Middle frontal gyrus (tissue), 1 donor: ENCODE results near the gene THSD4.
A peak's percentile ranks its signal among the peaks of the same experiment; 100 is the strongest.

Experiments used
- DNase-seq: peaks from one replicate; pipeline ENCODE4 v3.0.0-alpha.2; 2015; ENCODE audit warnings: low spot score; ENCODE audit errors: extremely low spot score

THSD4 gene

DNA sequence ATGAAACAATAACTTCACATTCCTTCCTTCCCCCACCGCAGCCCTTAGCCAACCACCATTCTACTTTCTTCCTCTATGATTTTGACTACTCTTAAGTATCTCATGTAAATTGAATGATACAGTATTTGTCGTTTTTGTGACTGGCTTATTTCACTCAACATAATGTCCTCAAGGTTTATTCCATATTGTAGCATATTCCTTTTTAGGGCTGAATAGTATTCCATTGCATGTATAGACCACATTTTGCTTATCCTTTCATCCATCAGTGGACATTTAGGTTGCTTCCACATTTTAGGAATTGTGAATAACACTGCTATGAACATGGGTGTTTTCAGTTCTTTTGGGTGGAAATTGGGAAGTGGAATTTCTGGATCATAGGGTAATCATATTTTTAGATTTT lies 106.1 kb downstream of the THSD4 start:
- DNase-seq, result no peak

DNA sequence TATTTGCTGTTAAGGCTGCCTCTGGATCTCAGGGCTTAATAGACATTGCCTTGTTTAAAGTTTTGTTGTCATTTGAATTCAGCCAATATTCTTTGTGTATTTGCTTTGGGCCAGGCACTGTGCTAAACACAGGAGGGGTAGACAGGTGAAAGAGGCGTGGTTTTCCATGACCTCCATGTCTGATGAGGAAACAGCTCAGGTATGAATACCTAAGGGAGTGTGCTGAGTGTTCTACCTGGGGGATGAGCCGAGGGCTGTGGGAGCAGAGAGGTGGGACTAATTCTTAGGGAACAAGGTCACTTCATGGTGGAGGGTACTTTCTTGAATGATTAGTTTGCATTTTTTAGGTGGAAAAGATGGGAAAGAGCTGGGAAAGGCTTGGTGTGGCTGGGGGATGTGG lies 108.2 kb downstream of the THSD4 start:
- no peak for DNase-seq

DNA sequence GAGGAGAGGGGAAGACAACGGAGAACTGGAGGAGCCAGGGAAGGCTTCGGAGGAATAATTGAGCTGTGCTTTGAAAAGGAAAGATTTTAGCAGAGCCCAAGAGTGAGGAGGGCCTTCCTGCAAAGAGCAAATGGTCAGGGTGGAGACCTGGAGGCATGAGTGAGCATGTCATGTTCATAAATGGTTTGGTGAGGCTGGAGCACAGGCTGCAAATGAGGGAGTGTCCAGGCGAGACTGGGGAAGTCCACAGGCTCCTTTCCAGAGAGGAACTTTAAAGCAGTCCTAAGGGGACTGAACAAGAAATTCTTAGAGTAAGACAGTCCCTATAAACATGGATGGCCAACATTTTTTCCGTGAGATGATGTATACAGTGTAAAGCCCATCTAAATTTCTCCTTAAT lies 108.8 kb downstream of the THSD4 start:
- DNase-seq, result no peak

DNA sequence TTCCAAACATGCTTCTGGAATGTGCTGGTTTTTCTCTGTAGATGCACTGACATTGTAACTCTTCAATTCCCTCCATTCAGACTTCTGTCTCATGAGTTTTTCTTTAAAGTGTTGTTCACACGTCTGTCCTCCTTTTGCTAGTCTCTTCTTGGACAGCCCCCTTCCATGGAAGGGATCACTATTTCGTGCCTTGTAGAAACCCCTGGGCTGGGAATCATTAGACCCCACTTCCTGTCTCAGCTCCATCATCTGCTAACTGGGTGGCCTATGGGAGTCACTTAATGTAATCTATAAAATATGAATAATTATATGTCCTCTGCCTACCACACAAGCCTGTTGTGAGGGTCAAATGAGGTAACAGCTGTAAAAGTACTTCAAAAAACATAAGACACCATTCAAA lies 110.6 kb downstream of the THSD4 start:
- DNase-seq, result no peak

DNA sequence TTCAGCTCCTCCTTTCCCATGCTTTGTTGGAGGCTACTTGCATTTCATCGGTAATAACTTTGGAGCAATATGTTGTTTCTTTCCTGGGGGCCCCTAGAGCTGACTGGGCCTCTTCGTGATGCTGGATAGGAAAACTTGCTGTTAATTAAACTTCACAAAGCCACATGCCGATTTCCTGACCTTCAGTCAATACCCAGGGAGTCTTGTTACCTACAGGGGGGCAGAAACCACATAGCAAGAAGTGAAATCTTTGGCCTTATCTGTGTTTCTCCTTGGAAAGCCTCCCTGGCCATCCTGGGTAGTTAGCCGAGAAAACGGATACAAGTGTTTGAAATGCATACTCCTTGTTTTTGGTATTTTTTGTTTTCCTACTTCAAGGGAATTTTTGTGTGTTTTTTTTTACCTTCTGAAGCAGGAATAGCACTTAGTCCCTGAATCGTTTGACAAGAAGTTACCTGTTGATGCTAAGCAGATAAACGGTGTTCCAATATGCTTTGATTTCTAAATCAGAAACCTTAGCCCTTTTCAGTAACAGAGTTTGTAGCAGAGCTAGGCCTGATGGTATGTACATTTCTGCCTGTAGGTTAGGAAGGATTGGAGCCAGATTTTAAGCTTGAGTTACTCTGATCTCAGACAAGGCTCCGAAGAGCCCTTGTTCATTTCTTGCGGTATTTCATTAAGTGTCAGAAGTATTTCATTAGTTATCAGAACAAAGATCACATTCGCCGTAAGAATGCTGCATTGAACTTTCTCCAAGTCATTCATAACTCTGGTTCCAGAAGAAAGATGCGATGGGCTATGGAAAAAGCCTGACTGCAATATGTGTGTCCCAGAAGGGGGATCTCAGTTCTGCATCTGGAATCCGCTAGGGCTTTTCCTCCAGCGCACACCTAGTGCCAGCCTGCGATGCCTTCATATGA lies 111.5 kb downstream of the THSD4 start:
- no peak for DNase-seq

DNA sequence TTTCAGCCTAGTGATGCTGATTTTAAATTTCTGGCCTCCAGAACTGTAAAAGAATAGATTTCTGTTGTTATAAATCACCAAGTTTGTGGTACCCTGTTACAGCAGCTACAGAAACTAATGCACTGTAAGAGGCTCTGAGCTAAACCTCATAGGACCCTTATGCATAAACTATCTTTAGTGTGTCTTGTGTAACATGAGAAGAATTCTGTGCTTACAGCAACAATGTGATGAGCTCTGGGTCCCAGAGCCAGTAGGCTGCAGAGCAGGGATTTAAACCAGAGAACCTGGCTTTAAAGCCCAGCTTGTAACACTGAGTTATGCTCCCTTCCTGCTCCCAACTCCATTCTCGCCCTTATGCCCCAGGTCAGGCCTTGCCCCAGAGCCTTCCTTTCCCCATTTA lies 113.1 kb downstream of the THSD4 start:
- DNase-seq, result no peak

DNA sequence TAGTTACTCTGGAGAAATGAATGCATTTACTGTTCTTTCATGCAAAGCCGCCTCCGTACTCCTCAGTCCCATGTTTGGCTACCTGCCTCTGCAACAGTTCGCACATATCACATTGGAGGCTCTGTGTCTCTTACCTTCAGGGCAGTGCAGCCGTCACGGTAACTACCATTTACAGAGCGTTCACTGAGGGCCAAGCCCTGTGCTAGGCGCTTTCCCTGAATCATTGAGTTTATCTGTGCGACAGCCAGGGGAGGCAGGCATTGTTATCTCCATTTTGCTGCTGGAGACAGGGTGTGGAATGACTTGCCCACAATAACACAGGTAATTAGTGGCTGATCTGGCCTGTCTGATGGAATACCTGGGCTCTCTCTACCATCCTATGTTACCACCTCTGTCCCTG lies 115.0 kb downstream of the THSD4 start:
- no peak for DNase-seq

DNA sequence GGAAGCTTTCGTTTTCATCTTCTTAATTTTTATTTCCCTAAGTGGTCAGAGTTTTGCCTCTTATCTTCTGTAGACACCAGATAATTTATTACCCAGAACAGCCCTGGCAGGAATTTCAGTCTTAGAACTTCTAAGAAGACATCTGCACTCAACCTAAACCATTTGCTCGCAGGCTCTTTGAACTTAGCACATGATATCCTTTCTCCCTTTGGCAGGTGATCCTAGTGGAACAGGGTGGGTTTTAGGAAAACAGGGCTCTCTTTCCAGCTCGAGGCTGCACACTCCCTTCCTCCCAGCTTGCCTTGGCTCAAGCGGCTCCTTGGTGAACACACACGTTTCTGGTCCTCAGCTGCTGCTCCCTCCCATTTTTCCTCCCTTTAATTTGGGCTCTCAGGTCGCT lies 116.5 kb downstream of the THSD4 start:
- DNase-seq, result no peak

DNA sequence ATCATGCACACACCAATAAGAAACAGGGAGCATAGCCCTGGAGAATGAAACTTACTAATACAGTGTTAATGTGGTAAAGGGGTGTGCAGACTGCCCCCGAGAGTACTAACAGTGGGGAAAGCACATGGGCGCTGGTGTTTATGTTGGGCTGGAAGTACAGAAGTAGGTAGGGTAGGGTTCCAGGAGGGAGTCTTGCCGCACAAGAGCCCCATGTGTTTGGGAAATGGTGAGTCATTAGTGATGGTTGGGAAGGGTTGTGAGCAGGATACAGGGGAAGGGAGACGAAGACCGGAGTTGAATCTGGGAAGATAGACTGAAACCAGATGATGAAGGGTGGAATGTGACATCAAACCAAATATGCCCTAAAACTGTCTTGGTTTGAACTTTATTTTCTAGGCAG lies 117.1 kb downstream of the THSD4 start:
- no peak for DNase-seq

DNA sequence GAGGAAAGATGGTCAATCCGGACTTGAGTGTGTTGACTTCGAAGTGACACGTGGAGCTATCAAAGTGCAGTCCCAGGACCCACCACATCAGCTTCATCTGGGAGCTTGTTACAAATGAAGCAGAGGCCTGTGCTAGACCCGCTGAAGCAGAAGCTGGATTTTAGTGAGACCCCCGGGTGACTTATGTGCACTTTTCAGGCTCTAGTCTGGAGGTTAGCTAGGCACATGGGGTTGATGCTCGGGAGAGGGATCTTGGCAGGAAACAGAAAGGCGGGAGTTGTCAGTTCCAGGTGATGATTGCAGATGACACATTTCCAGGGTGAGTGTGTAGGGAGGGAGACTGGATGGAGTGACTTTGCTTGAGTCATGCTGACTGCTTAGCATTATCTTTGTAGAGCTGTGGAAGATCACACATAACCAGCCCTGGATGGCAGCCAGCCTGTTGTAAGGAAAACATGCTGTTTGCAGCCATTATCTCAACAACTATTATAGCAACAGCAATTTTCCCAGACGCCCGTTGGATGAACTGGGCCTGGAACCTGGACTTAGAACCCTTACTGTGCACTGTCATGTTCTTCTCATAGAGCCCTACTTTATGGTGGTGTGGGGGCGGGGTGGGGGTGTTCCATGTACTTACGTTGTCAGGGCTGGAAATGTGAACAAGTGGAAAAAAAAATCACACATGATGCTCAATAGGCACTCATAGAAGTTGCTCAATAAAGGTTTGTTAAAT lies 122.4 kb downstream of the THSD4 start:
- peak; percentile 5 for DNase-seq

DNA sequence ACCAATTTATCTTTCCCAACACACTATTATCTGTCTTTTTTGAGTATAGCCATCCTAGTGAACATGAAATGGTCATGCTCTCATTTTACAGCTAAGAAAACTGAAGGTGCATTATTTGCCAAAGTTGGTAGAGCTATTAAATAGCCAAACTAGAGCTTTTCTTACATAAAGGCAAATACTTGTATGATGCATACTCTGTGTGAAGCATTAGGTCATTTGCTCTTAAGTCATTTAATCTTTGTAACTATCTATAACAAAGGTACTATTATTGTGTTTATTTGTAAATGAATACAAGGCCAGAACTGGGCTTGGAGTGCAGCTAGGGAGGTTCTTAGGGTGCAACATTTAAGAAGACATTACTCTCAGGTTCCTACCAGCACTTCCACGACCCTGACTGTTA lies 123.7 kb downstream of the THSD4 start:
- DNase-seq, result no peak

DNA sequence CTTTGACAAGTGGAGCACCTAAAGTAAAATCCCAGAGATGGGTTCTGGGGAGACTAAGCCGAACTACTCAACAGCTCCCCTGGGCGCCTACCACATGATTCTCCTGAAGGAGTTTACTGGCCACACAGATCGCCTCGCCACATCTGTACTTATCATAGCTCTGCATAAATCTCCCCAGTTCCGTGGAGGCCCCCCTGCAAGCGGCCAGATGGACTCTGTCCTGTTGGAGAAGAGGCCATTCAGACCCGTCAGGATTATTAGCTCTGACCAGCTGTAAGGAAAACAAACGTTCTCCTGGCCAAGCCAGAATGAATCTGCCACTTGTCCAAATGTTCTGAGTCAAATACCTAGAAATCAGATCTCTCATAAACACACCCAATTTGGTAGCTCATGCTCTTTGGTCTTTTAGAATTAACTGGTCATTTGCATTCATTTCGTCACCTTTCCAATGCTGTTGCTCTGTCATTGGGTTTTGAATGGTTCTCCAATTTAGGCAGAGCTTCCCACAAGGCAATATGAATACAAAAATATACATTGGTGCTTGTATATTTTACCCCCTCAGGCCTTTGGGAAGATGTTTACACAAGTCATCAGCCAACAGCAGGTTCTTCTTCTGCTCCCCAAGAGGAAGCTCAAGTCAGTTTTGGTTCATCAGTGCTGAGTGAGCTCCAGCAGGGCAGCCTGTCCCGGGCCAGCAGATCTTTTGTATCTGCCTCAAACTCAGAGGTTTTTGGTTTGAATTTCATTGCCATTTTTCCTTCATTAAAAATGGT lies 124.5 kb downstream of the THSD4 start:
- DNase-seq, result no peak

DNA sequence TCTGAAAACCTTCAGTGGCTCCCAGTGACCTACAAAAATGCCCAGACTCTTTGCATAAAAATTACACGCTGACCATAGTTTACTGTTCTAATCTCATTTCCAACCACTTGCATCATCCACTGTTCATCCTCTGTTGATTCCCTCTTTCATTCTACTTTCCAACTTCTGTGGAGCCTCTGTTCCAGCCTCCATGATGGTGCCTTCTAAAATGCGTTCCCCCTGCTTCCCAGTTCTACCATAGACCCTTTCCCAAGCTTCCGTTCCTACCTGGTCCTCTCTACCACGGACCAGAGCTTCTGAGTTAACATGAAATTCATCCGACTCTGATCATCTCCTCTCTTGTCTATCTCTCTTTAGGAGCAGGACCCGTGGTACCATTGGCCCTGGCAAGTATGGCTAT lies 127.0 kb downstream of the THSD4 start:
- no peak for DNase-seq

DNA sequence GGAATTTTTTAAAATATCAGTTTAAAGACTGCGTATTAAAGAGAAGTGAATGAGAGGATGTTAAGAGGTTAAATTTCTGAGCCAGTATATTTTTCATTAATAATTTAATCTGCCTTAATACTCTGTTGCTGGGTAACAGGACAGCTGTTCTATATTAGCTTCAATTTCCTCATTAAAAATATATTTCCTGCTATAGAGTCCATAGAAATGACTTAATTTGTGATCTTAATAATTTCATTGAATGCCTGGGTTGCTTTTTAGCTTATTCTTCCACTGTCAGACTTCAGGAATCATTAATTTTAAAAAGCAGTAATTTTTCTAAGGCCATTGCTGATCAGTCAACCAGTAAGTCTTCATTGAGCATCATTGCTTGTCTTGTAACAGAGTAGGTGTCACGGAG lies 129.0 kb downstream of the THSD4 start:
- no peak for DNase-seq

DNA sequence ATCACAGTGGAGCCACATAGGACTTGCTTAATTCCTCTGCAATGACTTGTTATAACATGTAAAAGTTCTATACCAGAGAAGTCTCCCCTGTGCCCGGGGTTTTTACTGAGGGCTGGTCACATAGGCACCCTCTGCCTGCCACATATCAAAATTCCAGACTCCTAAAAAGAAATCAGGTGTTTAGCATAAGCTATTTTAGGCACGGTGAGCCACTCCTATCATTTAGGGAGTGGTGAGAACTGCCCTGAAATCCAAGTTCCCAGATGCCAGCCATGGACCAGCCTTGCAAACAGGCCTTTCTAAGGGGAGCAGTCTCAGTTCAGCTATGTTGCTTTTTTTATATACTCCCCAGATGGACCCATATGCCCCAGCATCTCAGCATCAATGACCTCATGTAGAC lies 130.3 kb downstream of the THSD4 start:
- no peak for DNase-seq

DNA sequence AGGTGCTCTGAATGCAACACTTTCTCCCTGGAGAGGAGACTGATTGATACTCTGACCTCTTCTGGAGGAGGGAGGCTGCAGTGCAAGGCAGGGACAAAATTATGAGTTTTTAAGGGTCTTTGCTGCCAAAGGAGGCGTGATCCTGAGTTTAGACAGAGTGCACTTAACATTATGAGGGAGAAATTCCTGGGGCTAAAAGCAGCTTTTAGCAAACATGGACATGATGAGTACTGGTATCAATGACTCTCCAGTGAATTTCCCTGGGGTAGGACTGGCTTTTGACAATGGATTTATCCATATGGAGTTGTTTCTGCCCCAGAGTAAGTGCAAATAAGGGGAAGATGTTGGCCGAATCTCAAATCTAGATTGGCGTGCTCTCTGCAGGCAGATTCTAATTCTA lies 133.1 kb downstream of the THSD4 start:
- DNase-seq, result no peak

DNA sequence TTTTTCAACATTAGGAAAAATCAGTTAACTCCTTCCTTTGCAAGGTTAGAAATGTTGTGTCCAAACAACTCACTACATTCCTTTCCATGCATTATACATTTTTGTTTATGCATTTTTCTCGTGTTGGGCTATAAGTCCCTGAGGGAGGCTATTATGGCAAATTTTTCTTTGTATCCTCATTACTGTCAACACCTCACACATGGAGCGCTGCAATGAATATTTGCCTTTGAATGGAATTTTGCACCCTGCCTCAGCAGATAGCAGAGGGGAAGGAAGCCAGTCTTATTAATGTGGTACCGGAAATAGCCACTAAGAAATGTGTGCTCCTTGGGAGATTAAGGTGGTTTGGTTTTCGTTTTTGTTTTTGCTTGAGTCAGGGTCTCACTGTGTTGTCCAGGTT lies 134.7 kb downstream of the THSD4 start:
- DNase-seq, result no peak

DNA sequence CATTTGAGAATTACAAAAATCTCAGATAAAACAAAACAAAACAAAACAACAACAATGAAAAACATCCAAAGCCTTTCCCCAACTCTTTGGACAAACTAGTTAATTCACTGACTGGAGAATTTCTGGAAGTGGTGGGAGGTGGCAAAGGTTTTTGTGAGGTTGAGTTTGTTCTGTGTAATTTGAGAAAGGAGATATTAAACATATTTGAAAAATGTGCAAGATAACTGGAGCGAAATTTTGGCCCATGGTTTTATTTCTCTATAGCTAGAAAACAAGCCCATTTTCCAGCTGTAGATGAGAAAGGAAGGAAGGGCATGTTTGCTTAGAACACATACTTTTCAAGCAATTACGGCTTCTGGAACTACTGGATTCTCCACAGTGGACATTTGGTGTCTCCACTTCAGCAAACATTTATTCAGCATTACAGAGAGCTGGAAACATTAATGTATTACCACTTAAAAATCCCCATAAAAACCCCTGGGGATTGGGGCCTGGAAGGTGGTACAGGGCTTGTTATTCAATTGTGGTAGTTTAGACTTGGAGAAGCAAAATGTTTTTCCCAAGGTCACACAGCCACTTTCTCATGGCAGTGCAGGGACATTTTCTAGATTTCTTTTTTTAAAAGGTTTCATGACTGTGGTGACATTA lies 135.8 kb downstream of the THSD4 start:
- DNase-seq, result no peak

DNA sequence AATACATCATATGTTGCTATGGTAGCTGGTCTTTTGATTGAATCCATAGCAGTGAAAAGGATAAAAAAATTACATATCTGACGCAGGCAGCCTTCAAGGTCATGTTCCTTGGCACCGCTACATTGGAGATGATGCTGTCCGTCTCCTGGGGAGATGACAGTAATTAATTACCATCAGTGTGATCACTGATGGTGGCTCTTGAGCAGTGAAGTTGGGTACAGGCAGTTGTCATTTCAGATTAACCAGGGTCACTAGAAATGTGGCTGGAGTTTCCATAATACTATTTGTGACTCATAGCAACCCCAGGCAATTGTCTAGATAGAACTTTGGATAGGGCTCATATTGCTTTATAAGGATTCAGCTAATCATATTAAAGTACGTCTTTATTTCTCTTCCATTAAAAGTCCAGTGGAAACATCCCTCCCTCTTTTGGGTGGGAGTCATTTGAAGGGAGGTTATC lies 136.3 kb downstream of the THSD4 start:
- DNase-seq, result no peak

DNA sequence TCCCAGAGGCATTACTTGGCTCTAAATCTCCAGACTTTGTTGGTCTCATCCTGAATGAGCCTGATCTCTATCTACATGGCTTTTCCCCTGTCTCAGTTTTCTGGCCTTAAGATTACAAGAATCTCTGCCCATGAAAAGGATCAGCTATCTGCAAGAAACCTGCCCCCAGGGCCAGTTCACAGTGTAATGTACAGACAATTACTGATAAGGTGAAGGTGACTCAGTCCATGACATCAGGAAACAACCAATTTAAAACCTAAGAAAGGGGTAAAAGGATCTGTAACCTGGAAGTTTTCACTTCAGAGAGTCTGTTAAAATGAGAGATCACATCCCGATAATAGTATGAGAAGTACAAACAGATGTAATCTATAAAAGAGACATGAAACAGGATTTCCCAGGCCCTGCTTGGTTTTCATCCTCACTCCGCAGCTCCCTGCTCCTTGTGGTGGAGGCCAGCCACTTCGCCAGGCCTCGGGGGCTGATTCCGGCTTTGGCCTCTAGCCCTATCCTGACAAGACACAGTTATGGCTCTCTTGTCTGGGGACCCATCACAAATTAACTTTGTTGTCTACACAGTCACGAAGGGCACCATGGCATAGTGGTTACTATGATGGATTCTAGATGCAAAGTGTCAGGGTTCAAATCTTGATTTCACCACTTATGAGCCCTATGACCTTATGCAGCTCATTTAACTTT lies 136.9 kb downstream of the THSD4 start:
- no peak for DNase-seq

DNA sequence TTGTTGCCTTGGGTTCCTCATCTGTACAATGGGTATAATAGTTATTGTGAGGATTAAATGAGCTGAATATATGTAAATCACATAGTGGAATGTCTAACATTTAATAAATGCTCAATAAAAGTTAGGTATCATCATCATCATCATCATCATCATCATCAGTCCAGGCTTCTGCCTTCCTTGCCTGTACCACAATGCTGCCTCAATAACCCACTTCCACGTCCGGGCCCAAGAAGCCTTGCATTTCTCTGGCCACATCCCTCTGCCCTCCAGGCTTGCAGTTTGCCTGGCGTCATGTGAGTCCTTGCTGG lies 137.4 kb downstream of the THSD4 start:
- no peak for DNase-seq
